GM04504 (cell line): ENCODE data around the gene CSRNP3.
"Not testable (repeated sequence)": the region's sequence is repeated elsewhere in the genome, so short reads cannot be mapped to it uniquely, and the experiment has no call there.

Experiments
- DNase-seq: peaks from one replicate; pipeline ENCODE4 v3.0.0-alpha.2; 2012; ENCODE audit warnings: low read depth

The CSRNP3 gene

GRCh38 chr2:165587335-165587938 lies 117.9 kb downstream of the CSRNP3 start:
- no peak for DNase-seq

GRCh38 chr2:165590999-165591398 lies 121.5 kb downstream of the CSRNP3 start:
- not testable (repeated sequence) for DNase-seq

- DNase-seq: no peak
These were observed 123.6 kb downstream of the CSRNP3 start for GRCh38 chr2:165593081-165593480.

GRCh38 chr2:165594231-165594934 lies 124.9 kb downstream of the CSRNP3 start:
- DNase-seq: no peak

GRCh38 chr2:165594935-165595255 lies 125.4 kb downstream of the CSRNP3 start:
- no peak for DNase-seq

- DNase-seq: no peak
These were observed 127.3 kb downstream of the CSRNP3 start for GRCh38 chr2:165596788-165597187.

- DNase-seq: no peak
These were observed 131.8 kb downstream of the CSRNP3 start for GRCh38 chr2:165601065-165601830.

GRCh38 chr2:165601928-165602521 lies 132.5 kb downstream of the CSRNP3 start:
- no peak for DNase-seq

GRCh38 chr2:165609672-165610071 lies 140.2 kb downstream of the CSRNP3 start:
- no peak for DNase-seq

- no peak for DNase-seq
These were observed 141.1 kb downstream of the CSRNP3 start for GRCh38 chr2:165610591-165611029.

- no peak for DNase-seq
These were observed 148.4 kb downstream of the CSRNP3 start for GRCh38 chr2:165617741-165618481.

- DNase-seq: no peak
These were observed 149.3 kb downstream of the CSRNP3 start for GRCh38 chr2:165618806-165619205.

- DNase-seq: no peak
These were observed 151.6 kb downstream of the CSRNP3 start for GRCh38 chr2:165621086-165621560.

- DNase-seq: no peak
These were observed 153.7 kb downstream of the CSRNP3 start for GRCh38 chr2:165623161-165623560.

- DNase-seq: no peak
These were observed 154.4 kb downstream of the CSRNP3 start for GRCh38 chr2:165623783-165624469.

- no peak for DNase-seq
These were observed 154.9 kb downstream of the CSRNP3 start for GRCh38 chr2:165624470-165624800.

GRCh38 chr2:165627470-165627869 lies 158.0 kb downstream of the CSRNP3 start:
- DNase-seq: no peak

GRCh38 chr2:165629776-165630175 lies 160.3 kb downstream of the CSRNP3 start:
- no peak for DNase-seq

- DNase-seq: no peak
These were observed 160.7 kb downstream of the CSRNP3 start for GRCh38 chr2:165630236-165630635.

GRCh38 chr2:165631089-165631488 lies 161.6 kb downstream of the CSRNP3 start:
- no peak for DNase-seq

- no peak for DNase-seq
These were observed 163.1 kb downstream of the CSRNP3 start for GRCh38 chr2:165632594-165632993.
